ENCODE results near the gene ANK2.

Gene ANK2

GRCh38 chr4:113012122-113012725 is 37.2 kb upstream of the ANK2 start:
- TF ChIP-seq CTCF (conservative IDR thresholded peaks at IDR 0.05; ENCODE audit: low read depth, low read length), result no peak
- Histone ChIP-seq H3K36me3 (ENCODE audit: insufficient read depth) (no peaks in the 10 kb centered on the region), H3K4me1 (ENCODE audit: low read depth, poor library complexity, severe bottlenecking) (no peaks in the 10 kb centered on the region), H2AFZ (ENCODE audit: low read depth) (no peak overlapping the region), H3K79me2 (ENCODE audit: insufficient read depth, low read depth) (no peaks in the 10 kb centered on the region), H3K27ac (no peak overlapping the region), H4K20me1 (ENCODE audit: insufficient read depth) (no peaks in the 10 kb centered on the region), H3K9ac (no peak overlapping the region), H3K4me3 (IDR thresholded peaks at IDR 0.05; ENCODE audit: insufficient read depth, low read depth, low read length) (no peak overlapping the region), H3K4me2 (no peak overlapping the region), H3K27me3 (ENCODE audit: insufficient read depth, low read depth) (no peaks in the 10 kb centered on the region)

DNA sequence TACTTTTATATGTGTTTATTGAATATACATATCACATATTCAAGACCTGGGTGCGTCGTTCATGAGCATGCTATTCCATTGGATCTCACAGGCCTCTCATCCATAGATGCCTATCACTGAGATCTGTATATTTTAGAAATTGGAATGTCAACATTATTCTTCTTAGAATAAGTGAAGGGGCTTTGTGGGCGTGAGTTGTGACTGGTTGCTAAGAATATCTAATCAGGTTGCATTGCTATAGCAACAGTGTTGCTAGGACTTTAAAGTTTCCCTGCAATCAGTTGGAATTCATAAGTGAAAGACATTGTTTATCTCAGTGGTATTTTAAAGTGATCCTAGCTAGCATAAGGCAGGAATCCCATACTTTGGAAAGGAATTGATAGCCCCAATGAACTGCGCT is 36.7 kb upstream of the ANK2 start:
- Histone ChIP-seq H3K27ac (no peak overlapping the region), H3K9ac (no peak overlapping the region), H4K20me1 (ENCODE audit: insufficient read depth) (no peaks in the 10 kb centered on the region), H3K36me3 (ENCODE audit: insufficient read depth) (no peaks in the 10 kb centered on the region), H3K27me3 (ENCODE audit: insufficient read depth, low read depth) (no peaks in the 10 kb centered on the region), H2AFZ (ENCODE audit: low read depth) (no peak overlapping the region), H3K79me2 (ENCODE audit: insufficient read depth, low read depth) (no peaks in the 10 kb centered on the region), H3K4me1 (ENCODE audit: low read depth, poor library complexity, severe bottlenecking) (no peaks in the 10 kb centered on the region), H3K4me2 (no peak overlapping the region), H3K4me3 (IDR thresholded peaks at IDR 0.05; ENCODE audit: insufficient read depth, low read depth, low read length) (no peak overlapping the region)
- TF ChIP-seq CTCF (conservative IDR thresholded peaks at IDR 0.05; ENCODE audit: low read depth, low read length), result no peak

GRCh38 chr4:113013751-113014150 is 35.7 kb upstream of the ANK2 start:
- H3K4me1 ChIP-seq (ENCODE audit: low read depth, poor library complexity, severe bottlenecking), result no peaks in the 10 kb centered on the region
- no peak for TF ChIP-seq CTCF (conservative IDR thresholded peaks at IDR 0.05; ENCODE audit: low read depth, low read length)
- H3K27me3 ChIP-seq (ENCODE audit: insufficient read depth, low read depth), result no peaks in the 10 kb centered on the region
- H3K27ac ChIP-seq, result no peak overlapping the region
- H3K9ac ChIP-seq, result no peak overlapping the region
- no peaks in the 10 kb centered on the region for H4K20me1 ChIP-seq (ENCODE audit: insufficient read depth)
- no peaks in the 10 kb centered on the region for H3K79me2 ChIP-seq (ENCODE audit: insufficient read depth, low read depth)
- no peak overlapping the region for H2AFZ ChIP-seq (ENCODE audit: low read depth)
- no peak overlapping the region for H3K4me2 ChIP-seq
- H3K4me3 ChIP-seq (IDR thresholded peaks at IDR 0.05; ENCODE audit: insufficient read depth, low read depth, low read length), result no peak overlapping the region
- H3K36me3 ChIP-seq (ENCODE audit: insufficient read depth), result no peaks in the 10 kb centered on the region

GRCh38 chr4:113016377-113016776 is 33.1 kb upstream of the ANK2 start:
- Histone ChIP-seq H3K4me1 (ENCODE audit: low read depth, poor library complexity, severe bottlenecking) (no peaks in the 10 kb centered on the region), H3K27ac (no peak overlapping the region), H3K27me3 (ENCODE audit: insufficient read depth, low read depth) (no peaks in the 10 kb centered on the region), H3K4me2 (no peak overlapping the region), H3K36me3 (ENCODE audit: insufficient read depth) (no peaks in the 10 kb centered on the region), H3K4me3 (IDR thresholded peaks at IDR 0.05; ENCODE audit: insufficient read depth, low read depth, low read length) (no peak overlapping the region), H3K9ac (no peak overlapping the region), H4K20me1 (ENCODE audit: insufficient read depth) (no peaks in the 10 kb centered on the region), H2AFZ (ENCODE audit: low read depth) (no peak overlapping the region), H3K79me2 (ENCODE audit: insufficient read depth, low read depth) (no peaks in the 10 kb centered on the region)
- TF ChIP-seq CTCF (conservative IDR thresholded peaks at IDR 0.05; ENCODE audit: low read depth, low read length), result no peak
